GM19239 (cell line): ENCODE results near the gene ABCG8.
A peak's percentile ranks its signal among the peaks of the same experiment; 100 is the strongest.

ENCODE experiments used
- DNase-seq: peaks from one replicate; pipeline ENCODE4 v3.0.0; 2011; ENCODE audit warnings: low spot score; ENCODE audit not compliant: insufficient read length
- FAIRE-seq: peaks from 2 replicates; lab custom pipeline; 2011; peaks lifted over from hg19 to GRCh38; lab: Jason Lieb, UNC

Gene ABCG8

GRCh38 chr2:43838560-43839267 is at the start of gene ABCG8, which contains the start of gene ABCG5:
TSS of gene ABCG8 (plus strand) at chr2:43838971. CDS start at chr2:43839054, 83 bp downstream.
TSS of gene ABCG5 (minus strand) at chr2:43838839. CDS start at chr2:43838679, 160 bp downstream.
- DNase-seq (no peak), FAIRE-seq (no peak)

GRCh38 chr2:43790147-43790546 is 48.6 kb upstream of the ABCG8 start:
- FAIRE-seq (no peak), DNase-seq (no peak)

GRCh38 chr2:43791035-43791765 is 47.6 kb upstream of the ABCG8 start:
- FAIRE-seq (peak; percentile 8), DNase-seq (no peak)

DNA sequence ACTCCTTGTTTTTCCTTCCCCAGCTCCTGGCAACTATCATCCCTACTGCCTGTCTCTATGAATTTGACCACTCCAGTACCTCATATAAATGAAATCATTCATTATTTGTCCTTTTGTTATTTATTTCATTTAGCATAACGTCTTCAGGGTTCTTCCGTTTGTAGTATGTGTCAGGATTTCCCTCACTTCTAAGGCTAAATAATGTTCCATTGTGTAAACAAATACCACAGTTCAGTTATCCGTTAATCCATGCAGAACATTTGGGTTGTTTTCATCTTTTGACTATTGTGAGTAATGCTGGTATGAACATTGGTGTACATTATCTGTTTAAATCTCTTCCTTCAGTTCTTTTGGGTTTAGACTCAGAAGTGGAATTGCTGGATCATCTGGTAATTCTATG is 46.1 kb upstream of the ABCG8 start:
- FAIRE-seq (peak; percentile 85), DNase-seq (no peak)

DNA sequence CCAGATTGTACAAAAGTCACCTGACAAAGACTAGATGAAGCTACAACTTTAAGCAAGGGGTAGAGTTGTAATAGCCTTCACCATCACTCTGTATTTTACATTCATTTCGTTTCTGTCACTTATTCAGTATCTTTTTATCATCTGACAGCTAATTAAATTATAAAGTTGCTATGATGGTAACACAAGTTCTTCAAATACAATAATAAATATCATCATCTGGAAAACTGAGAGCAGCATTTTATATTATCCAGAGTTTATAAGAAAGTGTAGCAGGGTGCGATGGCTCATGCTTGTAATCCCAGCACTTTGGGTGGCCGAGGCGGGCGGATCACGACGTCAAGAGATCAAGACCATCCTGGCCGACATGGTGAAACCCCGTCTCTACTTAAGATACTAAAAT is 43.8 kb upstream of the ABCG8 start:
- DNase-seq (no peak), FAIRE-seq (no peak)

GRCh38 chr2:43796206-43796605 is 42.6 kb upstream of the ABCG8 start:
- no peak for FAIRE-seq
- DNase-seq = no peak

DNA sequence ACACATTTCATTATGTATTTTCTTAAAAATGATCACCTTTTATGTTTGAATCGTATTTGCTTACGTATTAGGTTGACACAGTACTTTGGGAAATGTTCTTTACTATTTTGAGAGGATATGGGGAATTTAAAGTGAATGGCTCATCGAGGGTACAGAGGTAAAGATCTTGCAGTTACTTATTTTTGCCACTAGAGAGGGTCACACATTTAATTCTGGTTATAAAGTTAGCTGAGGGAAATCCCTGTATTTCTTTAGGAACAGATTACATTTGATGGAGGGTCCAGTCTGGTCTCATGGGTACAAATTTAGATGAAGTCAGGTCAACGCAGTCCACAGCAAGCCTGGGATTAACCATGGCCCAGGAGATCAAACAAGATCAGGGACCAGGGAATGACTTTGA is 40.5 kb upstream of the ABCG8 start:
- no peak for DNase-seq
- peak; percentile 49 for FAIRE-seq

DNA sequence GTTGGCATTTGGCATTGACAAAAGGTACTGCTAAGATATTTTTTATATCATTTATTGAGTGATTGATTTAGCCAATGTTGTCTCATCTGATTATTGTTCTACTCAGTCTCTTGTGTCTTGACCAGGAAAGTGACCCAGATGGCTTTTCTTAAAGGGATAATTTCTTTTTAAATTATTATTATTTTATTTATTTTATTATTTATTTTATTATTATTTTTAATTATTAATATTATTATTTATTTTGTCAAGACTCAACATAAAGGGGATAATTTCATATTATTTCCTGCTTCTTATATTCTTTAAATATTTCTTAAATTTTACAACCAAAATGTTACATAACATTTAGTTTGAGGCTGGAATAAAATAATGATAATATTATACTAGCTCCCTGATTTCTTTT is 37.9 kb upstream of the ABCG8 start:
- FAIRE-seq (no peak), DNase-seq (no peak)

DNA sequence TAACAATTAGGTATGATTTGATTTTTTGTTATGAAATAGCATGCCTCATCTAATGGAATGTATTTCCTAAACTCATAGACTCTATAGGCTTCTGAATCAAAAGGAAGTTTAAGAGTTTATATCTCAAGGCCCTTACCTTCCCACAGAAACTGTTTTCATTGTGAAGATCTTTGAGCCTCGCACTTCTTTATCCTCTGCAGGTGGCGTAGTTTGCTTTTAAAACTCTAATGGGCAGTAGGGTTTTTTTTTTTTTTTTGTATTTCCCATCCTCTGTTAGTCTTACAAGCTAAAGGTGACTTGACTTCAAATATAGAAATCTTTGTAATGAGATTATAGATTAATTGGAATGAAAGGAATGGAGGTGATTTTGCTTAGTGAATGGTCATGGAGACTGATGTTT is 36.6 kb upstream of the ABCG8 start:
- no peak for FAIRE-seq
- no peak for DNase-seq

- FAIRE-seq (no peak), DNase-seq (no peak)
Observed at GRCh38 chr2:43803113-43803512, 35.7 kb upstream of the ABCG8 start.

- DNase-seq = no peak
- no peak for FAIRE-seq
Observed at GRCh38 chr2:43806719-43807031, 32.1 kb upstream of the ABCG8 start.

GRCh38 chr2:43810452-43810851 is 28.3 kb upstream of the ABCG8 start:
- DNase-seq (no peak), FAIRE-seq (no peak)

GRCh38 chr2:43810888-43811287 is 27.9 kb upstream of the ABCG8 start:
- DNase-seq (no peak), FAIRE-seq (peak; percentile 75)

GRCh38 chr2:43812006-43812405 is 26.8 kb upstream of the ABCG8 start:
- no peak for FAIRE-seq
- DNase-seq = no peak

DNA sequence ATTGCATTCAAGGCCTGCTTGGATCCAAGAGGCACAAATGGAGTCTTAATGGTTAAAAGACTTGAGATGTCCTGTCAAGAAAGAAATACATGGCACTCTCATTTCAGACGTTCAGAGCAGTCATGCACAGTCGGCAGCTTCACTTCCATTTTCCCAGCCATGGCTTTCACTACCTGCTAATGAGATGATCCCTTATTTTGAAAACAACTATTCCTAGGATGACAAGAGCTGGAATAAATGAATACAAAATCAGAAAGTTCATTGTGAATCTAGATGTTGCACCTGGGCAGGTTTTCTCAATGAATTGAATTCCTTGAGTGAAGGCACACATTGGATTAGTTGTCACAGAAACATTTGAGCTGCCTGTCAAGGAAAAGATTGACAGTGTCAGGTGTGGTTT is 25.8 kb upstream of the ABCG8 start:
- DNase-seq (no peak), FAIRE-seq (no peak)

DNA sequence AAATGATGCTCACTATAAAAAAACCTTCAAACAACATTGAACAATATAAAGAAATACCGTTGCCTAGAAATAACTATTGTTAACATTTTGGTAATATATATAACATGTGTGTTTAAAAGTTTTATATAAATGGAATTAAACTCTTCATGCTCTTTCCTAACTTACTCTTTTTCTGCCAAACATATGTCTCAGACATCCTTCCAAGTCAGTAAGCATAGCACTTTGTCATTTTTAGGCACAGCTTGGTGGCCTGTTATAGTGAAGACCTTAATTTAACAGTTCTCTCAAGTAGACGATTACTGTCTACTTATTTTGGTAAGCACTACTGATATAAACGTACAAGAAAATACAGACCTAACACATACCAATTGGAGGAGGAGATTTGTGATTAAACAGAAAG is 24.1 kb upstream of the ABCG8 start:
- no peak for FAIRE-seq

DNA sequence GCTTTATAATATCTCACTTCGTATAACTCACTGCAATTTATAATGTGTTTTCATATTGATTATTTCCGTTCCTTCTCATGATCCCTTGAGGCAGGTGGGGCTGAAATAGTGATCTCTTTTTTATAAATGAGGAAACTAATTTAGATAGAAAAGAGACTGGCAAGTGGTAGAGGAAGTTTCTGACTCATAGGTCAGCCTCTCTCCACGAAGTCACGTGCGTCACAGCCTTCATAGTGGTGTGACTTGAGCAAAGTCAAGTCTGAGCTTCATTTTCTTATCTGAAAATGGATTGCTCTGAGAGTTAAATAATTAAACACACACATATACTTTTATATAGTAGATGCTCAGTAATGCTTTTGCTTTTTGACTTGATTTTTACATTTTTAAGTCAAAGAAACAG is 20.0 kb upstream of the ABCG8 start:
- FAIRE-seq (no peak), DNase-seq (no peak)

More for the DNA sequence above, 24.1 kb upstream of the ABCG8 start:
- no peak for DNase-seq

DNA sequence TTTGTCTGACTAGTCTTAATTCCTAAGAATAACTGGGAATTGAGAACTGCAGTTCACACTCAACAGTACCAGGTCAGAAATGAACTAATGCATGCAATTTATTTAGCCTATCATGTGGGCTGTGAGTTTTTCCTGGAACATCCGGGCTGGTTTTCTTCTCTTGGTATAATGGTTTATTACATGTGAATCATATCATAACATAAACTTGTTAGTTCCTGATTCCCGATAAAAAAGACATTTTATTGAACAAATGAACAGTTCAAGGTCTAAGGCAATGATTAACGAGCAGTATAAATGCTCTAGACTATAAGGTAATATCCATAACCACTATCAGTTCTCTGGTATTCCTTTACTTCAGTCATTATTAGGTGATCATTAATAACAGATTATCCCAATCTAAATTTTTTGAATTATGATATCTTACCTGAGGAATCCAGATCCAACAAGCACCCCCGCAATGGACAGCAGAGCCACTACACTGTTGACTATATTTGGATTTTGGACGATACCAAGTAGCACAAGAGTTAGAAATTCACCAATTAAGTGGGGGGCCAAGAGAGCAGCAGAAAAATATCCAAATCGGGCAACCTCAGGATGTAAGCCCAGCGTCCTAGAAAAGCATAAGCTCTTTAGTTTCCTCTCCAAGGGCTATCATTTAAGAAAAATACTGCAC is 19.1 kb upstream of the ABCG8 start:
- FAIRE-seq = no peak

DNA sequence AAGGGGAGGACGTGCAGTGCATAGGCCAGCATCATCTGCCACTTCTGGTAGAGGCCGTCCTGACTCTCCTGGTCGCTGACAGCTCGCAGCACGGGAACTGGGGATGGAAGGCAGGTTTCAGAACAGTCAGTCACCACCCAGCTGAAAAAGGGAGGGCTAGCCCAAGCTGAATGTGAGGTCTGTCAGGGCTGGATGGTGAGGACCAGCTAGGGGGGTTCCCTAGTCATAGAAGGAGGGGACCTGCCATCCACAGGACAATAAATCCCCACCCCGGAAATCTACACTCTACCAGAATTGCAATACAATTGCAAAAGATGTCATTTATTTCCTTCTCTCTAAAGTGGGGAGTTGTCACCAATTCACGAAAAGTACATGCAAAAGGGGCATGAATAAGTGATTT is 15.9 kb upstream of the ABCG8 start:
- FAIRE-seq (no peak), DNase-seq (no peak)

More for the DNA sequence above, 19.1 kb upstream of the ABCG8 start:
- no peak for DNase-seq

GRCh38 chr2:43823751-43824150 is 15.0 kb upstream of the ABCG8 start:
- FAIRE-seq (no peak), DNase-seq (no peak)

GRCh38 chr2:43824512-43824911 is 14.3 kb upstream of the ABCG8 start:
- no peak for DNase-seq
- FAIRE-seq = no peak
